Omental fat pad (tissue), 4 donors: ENCODE results near the gene FOXP1. TPM values are rescaled to one million over a fixed set of nuclear protein-coding genes. Genes with fewer than 3 reads are reported as not detected.

Experiments used
- ATAC-seq: fragments of 150-250 bp; one replicate; pipeline ENCODE4 v1.9.1; 2016; ENCODE audit warnings: mild to moderate bottlenecking, moderate library complexity; ENCODE audit not compliant: low FRiP score
- DNase-seq: peaks from one replicate; pipeline ENCODE4 v3.0.0-alpha.2; 2019; ENCODE audit warnings: low spot score
- total RNA-seq, 4 donors: library from RNA; depleted of rRNA; stranded (reverse); fragments of >200 nt; gene quantifications; one replicate each; pipeline ENCODE4 v1.1.0, GENCODE V29; 2016
- TF ChIP-seq, protein P1 (sequence below), 3 donors: fragments of 450-650 bp; IDR thresholded peaks; one replicate each; pipeline ENCODE4 v1.5.1; 2016 to 2017; ENCODE audit warnings: antibody characterized with exemption in 3 of 3, mild to moderate bottlenecking in 3 of 3, moderate library complexity in 2 of 3

The FOXP1 gene
- total RNA-seq, 4 donors from 2014 or later = 72.4 to 128 (median 76.7) TPM

DNA sequence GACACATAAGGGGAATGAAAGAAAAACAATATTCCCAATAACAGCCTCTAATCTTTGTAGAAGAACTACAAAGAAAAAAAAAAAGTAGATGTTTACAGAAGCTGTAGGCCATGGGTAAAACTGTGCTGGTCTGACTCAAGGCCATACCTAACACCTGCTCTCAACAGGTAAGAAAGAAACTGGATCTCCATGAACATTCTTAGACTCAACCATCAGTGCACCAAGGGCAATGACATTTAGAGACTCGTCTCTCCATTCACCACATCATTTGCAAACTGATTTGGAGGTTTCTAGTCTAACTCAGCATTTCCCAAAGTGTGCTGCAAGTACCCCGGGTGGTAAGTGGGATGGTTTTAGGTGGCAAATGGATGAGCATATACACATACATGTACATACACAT lies 164.2 kb downstream of the FOXP1 start:
- DNase-seq = no peak
- no peak for ATAC-seq
- TF ChIP-seq, protein P1, sequence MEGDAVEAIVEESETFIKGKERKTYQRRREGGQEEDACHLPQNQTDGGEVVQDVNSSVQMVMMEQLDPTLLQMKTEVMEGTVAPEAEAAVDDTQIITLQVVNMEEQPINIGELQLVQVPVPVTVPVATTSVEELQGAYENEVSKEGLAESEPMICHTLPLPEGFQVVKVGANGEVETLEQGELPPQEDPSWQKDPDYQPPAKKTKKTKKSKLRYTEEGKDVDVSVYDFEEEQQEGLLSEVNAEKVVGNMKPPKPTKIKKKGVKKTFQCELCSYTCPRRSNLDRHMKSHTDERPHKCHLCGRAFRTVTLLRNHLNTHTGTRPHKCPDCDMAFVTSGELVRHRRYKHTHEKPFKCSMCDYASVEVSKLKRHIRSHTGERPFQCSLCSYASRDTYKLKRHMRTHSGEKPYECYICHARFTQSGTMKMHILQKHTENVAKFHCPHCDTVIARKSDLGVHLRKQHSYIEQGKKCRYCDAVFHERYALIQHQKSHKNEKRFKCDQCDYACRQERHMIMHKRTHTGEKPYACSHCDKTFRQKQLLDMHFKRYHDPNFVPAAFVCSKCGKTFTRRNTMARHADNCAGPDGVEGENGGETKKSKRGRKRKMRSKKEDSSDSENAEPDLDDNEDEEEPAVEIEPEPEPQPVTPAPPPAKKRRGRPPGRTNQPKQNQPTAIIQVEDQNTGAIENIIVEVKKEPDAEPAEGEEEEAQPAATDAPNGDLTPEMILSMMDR (IDR thresholded peaks at IDR 0.05) = no peak

DNA sequence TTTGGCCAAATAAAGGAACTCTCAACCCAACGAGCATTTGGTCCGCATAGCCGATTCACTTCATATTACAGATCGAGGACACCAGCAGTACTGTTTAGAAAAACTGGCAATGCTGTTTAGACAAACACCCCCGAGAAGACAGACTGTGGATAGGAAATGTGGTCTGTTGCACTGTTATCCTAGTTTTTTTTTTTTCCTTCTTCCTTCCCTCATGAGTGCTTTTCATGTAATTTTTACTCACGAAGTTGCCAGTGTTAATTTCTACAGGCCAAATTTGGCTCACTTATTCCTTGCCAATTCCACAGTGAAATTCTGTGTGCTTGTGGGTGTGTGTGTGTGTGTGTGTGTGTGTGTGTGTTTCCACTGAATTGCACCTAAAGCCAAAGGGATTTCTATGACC lies 165.7 kb downstream of the FOXP1 start:
- DNase-seq = no peak
- TF ChIP-seq, protein P1 (IDR thresholded peaks at IDR 0.05) = no peak
- no peak for ATAC-seq

DNA sequence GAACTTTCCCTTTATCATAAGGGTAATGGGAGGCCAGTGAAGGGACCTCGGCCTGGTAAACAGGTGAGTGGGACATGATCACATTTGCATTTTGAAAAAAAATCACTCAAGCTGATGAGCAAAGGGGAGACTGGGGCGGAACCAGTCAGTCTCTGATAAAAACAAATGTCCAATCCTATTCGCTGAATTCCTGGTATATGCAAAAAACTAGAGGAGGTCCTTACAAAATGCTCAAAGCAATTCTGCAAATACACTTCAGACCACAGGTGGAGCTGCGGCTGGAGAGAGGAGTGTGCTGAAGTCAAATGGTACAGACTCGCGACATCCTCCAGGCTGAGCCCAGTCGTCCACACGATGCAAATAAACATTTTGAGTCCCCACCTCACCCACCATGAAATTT lies 166.7 kb downstream of the FOXP1 start:
- no peak for ATAC-seq
- DNase-seq = no peak
- TF ChIP-seq, protein P1 (IDR thresholded peaks at IDR 0.05) = no peak

DNA sequence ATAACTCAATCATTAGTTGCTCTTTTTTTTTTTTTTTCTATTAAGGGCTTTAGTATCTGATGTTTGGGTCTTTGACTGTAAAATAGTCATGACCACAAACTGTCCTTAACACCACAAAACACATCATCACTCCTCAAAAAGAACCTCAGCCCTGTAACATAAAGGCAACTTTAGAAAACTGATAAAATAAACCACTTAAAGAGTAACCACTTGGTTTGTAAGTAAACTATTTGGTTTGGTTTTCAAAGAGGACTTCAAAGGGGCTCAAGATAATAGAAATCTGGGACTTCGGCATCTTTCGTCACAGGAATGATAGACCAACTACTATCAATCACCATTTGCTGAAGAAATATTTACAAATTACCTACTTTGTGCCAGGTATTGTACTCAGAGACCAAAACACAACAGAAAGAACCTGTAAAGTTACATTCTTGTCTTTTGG lies 167.8 kb downstream of the FOXP1 start:
- TF ChIP-seq, protein P1 (IDR thresholded peaks at IDR 0.05) = no peak
- DNase-seq (no peak), ATAC-seq (no peak)

DNA sequence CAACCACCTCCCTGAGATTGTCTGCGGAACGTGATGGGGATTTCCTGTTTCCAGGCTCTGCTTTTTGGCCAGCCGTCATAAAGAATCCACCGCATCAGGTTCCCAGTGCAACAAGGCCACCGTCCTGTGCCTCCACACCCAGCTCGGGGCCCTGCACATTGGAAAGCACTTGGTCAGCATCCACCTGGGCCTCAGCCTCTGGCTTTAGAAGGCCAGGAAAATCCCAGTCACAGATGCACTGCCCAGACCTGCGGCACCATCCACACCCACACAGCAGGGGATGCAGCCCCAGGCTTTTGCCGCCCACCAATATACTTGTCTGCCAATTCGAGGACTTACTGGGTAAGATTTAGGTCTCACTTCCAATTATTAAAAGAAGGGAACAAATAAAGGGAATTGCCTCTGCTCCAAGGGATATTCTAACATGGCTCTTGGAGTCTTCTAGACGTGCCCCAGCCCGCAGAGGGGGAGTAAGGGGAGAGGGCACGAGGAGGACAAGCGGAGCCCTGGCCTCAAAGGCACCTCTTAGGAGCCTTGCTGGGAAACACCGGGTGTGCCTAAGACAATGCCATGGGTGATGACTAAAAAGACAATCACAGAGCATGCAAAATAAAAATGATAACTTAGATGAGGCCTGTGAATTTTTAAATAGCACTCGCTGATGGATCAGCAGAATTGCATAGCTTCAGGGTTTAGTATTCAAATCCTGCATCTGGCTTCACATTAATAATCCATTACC lies 169.2 kb downstream of the FOXP1 start:
- ATAC-seq (no peak), DNase-seq (no peak)
- TF ChIP-seq, protein P1 (IDR thresholded peaks at IDR 0.05) = no peak

DNA sequence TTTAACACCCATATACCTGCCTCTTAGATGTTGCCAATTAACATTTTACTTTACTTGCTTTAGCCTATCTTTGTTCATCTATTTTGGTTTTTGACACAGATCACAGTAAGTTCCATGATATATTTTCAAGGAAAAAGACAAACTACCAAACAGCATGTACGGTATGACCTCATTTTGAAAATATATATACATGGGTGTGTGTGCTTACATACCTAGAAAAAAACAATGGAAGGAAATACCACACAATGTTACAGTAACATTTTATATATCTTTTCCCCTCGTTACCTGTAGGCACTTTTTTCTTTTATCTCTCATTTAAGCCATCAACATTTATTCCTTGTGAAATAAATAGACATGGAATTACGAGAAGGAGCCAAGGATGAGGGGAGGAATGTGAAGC lies 170.0 kb downstream of the FOXP1 start:
- TF ChIP-seq, protein P1 (IDR thresholded peaks at IDR 0.05) = no peak
- DNase-seq = no peak
- ATAC-seq = no peak

DNA sequence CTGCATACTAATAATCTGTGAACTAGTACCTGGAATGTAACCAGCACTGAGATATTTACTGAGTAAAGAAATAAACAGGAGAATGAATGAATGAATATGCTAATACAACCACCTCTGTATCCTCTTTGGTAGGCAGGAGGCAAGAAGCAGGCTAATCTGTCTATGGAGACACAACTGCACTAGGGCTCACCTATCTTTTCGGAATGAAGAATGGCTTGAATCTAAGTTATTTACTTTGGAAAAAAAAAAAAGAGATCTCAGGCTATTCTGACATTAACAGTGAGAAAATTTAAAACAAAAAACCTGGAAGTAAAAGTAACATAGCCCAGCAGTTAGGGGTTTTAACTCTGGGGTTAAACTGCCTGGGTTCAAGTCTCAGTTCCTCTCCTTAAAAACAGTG lies 174.2 kb downstream of the FOXP1 start:
- TF ChIP-seq, protein P1 (IDR thresholded peaks at IDR 0.05) = no peak
- no peak for DNase-seq
- ATAC-seq = no peak
